ENCODE data around the gene KCND3. TPM values are rescaled to one million over a fixed set of nuclear protein-coding genes. Genes with fewer than 3 reads are reported as not detected.

KCND3 gene
- total RNA-seq, 1 donor from 2014 or later, result 2.1 TPM

DNA sequence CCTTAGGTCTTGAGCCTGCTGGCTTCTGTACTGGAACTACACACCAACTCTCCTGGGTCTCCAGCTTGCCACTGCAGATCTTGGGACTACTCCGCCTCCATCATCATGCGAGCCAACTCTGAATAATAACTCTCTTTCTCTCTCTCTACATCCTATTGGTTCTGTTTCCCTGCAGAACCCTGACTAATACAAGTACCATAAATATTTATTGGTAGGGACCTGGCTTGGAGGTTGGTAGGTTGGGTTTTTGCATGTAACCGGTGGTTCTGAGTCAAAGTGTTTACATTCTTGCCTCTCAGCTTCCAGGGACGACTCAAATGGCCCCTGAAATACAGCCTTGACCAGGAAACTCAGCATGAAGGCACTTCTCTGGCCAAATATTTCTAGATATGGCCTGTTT is 110.4 kb downstream of the KCND3 start:
- Mint-ChIP-seq H3K4me3 (ENCODE audit: unreplicated experiment) (no peak overlapping the region), H3K27ac (ENCODE audit: unreplicated experiment) (no peak overlapping the region), H3K27me3 (ENCODE audit: unreplicated experiment) (no peaks in the 10 kb centered on the region)

DNA sequence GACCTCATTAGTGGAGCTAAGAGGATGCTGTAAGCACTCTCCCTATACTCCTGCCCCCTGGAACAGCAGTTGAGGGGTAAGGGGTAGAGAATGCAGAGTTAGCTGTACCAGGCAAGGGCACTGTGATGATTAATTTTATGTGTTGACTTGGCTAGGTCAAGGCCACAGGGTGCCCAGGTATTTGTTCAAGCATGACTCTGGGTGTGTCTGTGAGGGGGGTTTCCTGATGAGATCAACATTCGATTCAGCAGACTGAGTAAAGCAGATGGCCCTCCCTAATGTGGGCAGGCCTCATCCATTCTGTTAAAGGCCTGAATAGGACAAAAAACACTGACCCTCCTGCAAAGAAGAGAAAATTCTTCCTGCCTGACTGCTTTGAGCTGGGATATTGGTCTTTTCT is 110.8 kb downstream of the KCND3 start:
- TF ChIP-seq, protein P1, sequence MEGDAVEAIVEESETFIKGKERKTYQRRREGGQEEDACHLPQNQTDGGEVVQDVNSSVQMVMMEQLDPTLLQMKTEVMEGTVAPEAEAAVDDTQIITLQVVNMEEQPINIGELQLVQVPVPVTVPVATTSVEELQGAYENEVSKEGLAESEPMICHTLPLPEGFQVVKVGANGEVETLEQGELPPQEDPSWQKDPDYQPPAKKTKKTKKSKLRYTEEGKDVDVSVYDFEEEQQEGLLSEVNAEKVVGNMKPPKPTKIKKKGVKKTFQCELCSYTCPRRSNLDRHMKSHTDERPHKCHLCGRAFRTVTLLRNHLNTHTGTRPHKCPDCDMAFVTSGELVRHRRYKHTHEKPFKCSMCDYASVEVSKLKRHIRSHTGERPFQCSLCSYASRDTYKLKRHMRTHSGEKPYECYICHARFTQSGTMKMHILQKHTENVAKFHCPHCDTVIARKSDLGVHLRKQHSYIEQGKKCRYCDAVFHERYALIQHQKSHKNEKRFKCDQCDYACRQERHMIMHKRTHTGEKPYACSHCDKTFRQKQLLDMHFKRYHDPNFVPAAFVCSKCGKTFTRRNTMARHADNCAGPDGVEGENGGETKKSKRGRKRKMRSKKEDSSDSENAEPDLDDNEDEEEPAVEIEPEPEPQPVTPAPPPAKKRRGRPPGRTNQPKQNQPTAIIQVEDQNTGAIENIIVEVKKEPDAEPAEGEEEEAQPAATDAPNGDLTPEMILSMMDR (IDR thresholded peaks at IDR 0.05), result no peak
- Mint-ChIP-seq H3K9me3 (ENCODE audit: unreplicated experiment) (no peaks in the 10 kb centered on the region), H3K27ac (ENCODE audit: unreplicated experiment) (no peak overlapping the region), H3K36me3 (ENCODE audit: unreplicated experiment) (no peaks in the 10 kb centered on the region), H3K4me3 (ENCODE audit: unreplicated experiment) (no peak overlapping the region), H3K4me1 (ENCODE audit: unreplicated experiment) (no peaks in the 10 kb centered on the region), H3K27me3 (ENCODE audit: unreplicated experiment) (no peaks in the 10 kb centered on the region)
- no peak for DNase-seq (ENCODE audit: extremely low spot score, unreplicated experiment)

More for the DNA sequence above, 110.4 kb downstream of the KCND3 start:
- DNase-seq (ENCODE audit: extremely low spot score, unreplicated experiment), result no peak
- H3K4me1 Mint-ChIP-seq (ENCODE audit: unreplicated experiment), result no peaks in the 10 kb centered on the region
- no peaks in the 10 kb centered on the region for H3K9me3 Mint-ChIP-seq (ENCODE audit: unreplicated experiment)
- TF ChIP-seq, protein P1 (IDR thresholded peaks at IDR 0.05), result no peak
- H3K36me3 Mint-ChIP-seq (ENCODE audit: unreplicated experiment), result no peaks in the 10 kb centered on the region

DNA sequence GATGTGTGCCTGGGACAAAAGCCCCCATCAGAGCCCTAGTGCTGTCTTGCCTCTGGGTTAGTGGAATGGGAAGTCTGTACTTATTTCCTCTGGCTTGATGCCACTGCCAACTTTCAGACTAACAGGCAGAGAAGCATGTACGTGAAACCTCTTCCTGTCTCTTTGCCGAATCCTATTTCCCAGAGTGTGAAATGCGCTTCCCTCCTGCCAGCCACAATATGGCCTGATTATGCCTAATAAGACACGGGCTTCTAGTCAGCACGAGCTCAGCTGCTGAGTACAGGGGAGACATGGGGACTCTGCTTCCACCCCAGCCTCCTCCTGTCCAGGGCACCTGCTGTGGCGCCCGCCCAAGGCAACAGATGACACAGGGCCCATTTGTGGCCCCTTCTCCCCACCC is 111.4 kb downstream of the KCND3 start:
- Mint-ChIP-seq H3K27me3 (ENCODE audit: unreplicated experiment) (no peaks in the 10 kb centered on the region), H3K4me3 (ENCODE audit: unreplicated experiment) (no peak overlapping the region), H3K36me3 (ENCODE audit: unreplicated experiment) (no peaks in the 10 kb centered on the region), H3K27ac (ENCODE audit: unreplicated experiment) (no peak overlapping the region), H3K4me1 (ENCODE audit: unreplicated experiment) (no peaks in the 10 kb centered on the region), H3K9me3 (ENCODE audit: unreplicated experiment) (no peaks in the 10 kb centered on the region)
- TF ChIP-seq, protein P1 (IDR thresholded peaks at IDR 0.05), result no peak
- no peak for DNase-seq (ENCODE audit: extremely low spot score, unreplicated experiment)

DNA sequence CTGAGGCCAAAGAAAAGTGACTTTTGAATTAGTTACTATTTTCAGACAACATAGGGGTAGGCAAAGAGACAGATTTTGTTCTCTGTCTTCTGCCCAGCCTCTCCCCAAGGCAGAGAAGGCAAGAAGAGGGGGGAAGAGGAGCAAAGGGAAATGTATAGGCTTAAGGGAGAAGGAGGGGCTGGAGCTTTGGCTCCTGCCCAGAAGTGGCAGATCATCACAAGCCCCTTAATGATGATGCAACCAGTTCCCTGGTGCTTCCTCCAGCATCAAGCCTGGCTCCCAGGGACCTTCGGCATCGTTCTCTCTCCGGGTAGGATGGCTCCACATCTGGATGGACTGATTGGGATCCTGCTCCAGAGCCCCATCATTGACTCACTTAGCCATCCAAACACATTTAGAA is 112.8 kb downstream of the KCND3 start:
- no peak overlapping the region for H3K4me3 Mint-ChIP-seq (ENCODE audit: unreplicated experiment)
- H3K27me3 Mint-ChIP-seq (ENCODE audit: unreplicated experiment), result no peaks in the 10 kb centered on the region
- H3K36me3 Mint-ChIP-seq (ENCODE audit: unreplicated experiment), result no peaks in the 10 kb centered on the region
- no peaks in the 10 kb centered on the region for H3K4me1 Mint-ChIP-seq (ENCODE audit: unreplicated experiment)
- H3K9me3 Mint-ChIP-seq (ENCODE audit: unreplicated experiment), result no peaks in the 10 kb centered on the region
- DNase-seq (ENCODE audit: extremely low spot score, unreplicated experiment), result no peak
- TF ChIP-seq, protein P1 (IDR thresholded peaks at IDR 0.05), result no peak
- H3K27ac Mint-ChIP-seq (ENCODE audit: unreplicated experiment), result no peak overlapping the region

DNA sequence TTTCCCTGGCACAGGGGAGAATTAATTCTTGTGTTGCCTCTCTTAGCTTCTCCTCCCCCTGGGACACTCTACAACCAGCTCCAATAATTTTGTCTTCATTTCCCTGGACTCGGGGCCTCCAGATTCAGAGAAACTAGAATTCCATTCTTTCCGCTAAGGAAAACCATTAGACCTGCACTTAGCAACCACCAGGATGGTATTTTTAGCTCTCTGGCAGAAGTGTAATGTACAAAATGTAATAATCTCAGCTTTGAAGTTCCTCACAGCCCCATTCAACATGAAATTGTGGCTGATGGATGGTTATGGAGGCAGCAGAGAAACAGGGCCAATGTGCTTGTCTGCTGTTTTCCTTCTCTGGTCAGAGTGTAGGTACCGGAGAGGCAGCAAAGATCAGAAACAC is 113.8 kb downstream of the KCND3 start:
- Mint-ChIP-seq H3K36me3 (ENCODE audit: unreplicated experiment) (no peaks in the 10 kb centered on the region), H3K27ac (ENCODE audit: unreplicated experiment) (no peak overlapping the region), H3K4me3 (ENCODE audit: unreplicated experiment) (no peak overlapping the region), H3K4me1 (ENCODE audit: unreplicated experiment) (no peaks in the 10 kb centered on the region), H3K27me3 (ENCODE audit: unreplicated experiment) (no peaks in the 10 kb centered on the region), H3K9me3 (ENCODE audit: unreplicated experiment) (no peaks in the 10 kb centered on the region)
- TF ChIP-seq, protein P1 (IDR thresholded peaks at IDR 0.05), result no peak
- DNase-seq (ENCODE audit: extremely low spot score, unreplicated experiment), result no peak
